ENCODE data around the gene SLC32A1.

SLC32A1 gene, protein sequence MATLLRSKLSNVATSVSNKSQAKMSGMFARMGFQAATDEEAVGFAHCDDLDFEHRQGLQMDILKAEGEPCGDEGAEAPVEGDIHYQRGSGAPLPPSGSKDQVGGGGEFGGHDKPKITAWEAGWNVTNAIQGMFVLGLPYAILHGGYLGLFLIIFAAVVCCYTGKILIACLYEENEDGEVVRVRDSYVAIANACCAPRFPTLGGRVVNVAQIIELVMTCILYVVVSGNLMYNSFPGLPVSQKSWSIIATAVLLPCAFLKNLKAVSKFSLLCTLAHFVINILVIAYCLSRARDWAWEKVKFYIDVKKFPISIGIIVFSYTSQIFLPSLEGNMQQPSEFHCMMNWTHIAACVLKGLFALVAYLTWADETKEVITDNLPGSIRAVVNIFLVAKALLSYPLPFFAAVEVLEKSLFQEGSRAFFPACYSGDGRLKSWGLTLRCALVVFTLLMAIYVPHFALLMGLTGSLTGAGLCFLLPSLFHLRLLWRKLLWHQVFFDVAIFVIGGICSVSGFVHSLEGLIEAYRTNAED

DNA sequence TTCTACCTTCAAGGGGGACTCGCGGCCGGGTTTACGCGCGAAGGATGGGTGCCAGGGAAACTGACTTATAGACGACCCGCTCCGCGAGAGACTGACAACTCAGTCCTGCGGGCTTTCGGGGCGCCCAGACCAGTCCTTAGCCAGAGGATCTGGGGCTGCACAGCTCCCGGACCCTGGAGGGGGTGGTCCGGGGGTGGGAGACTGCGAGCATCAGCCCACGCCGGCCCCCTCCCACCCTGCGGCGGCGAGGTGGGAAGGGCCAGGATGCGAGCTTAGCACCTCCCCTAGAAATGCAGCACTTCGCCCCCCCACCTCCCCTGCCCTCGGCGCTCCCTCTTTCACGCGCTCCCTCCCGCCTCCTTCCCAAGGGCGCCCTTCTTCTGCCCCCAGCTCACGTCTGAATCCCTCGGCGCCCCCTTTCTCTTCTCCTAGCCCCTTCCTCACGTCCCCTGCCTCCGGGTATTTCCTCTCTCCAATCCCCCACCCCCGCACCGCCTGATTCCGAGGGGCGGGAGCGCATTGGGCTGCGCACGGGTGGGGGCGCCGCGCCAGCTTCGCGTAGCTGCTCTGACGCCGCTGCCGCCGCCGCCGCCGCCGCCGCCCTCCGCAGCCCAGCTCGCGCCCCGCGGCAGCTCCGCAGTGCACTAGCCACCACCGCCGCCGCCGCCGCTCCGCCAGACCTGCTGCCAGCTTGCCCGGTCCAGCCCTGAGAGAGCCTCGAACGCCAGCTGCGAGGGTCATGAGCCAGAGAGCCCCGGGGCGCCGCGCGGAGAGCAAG lies at the start of gene SLC32A1:
Gene SLC32A1, plus strand, starts transcription at position 639 of the 778 bp plus-strand sequence. CDS start 239 bp downstream, outside the sequence.
- peak; percentile 34 for DNase-seq

DNA sequence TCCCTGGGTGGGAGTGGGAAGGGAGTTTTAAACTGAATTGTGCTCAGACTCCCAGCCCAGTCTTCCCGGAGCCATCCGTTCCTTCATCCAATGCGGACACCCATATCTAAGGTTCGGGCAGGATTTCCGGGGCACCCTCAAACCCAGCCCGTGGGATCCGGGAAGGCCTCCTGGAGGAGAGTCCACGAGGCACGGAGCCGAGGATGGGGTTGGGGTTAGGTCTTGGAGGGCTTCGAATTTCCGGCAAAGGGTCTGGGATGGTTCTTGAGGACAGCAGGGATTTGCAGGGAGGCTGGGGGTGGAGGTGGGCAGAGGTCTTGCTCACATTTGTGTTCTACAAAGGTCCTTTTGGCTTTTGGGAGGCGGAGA lies 49.5 kb upstream of the SLC32A1 start:
- DNase-seq: no peak

DNA sequence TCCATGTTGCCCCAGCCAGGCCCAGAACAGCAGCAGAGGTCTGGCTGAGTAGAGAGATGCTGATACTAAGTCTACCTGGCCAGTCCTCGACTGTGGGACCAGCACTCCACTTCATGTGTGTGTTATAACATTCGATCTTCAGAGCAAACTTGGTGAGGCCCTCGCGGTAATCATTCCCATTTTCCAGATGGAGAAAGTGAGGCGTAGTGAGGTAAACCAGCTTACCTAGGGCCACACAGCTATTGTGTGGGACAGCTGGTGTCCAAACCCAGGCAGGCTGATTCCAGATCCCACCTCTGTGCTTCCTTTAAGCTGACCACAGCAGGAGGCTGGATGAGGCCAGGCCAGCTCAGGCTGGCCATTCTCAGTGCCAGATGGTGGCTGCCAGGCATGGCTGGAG lies 47.7 kb upstream of the SLC32A1 start:
- no peak for DNase-seq

- DNase-seq: no peak
Measured at GRCh38 chr20:38680500-38681306, 43.6 kb upstream of the SLC32A1 start.

DNA sequence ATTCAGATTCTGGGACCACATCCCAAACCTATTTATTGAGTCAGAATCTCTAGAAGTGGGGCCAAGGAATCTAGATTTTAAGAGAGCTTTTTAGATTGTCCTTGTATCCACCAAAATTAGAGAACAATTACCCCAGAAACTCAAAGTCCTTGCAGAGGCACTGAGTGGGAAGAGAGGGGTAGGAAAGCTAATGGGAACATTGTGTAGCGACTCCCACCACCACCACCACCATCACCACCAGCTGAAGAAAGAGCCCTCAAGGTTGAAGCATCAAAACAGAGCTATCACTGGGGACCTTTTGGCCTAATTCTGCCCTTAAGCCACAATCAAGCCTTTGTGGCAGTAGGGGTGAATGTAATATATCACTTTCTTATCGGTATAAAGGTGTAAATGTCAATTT lies 39.0 kb upstream of the SLC32A1 start:
- no peak for DNase-seq

DNA sequence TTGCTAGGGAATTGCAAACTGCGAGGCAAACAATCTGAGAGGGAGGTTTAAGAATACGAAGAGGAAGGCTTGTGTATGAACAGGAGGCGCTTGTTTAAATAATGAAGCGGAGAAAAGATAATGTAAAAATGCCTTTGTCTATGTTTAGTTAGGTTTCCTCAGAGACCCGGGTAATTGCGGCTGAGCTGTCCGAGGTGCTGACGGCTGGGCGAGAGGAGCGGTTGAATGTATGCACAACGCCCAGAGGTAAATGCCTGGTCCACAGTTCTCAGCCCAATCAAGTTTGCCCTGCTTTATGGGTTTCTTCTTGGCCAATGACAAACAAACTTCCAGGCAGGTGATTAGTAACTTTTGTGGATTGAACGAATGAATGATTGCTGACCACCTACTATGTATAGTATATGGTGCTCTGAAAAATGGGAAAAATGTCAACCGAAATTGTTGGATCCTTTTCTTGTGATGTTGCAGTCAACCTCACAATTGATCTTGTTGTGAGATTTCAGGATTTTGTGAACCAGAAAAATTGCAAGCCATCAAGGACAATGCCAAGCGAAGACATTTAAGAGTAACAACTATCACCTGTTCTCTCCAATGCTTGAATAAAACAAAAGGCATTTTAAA lies 38.3 kb upstream of the SLC32A1 start:
- no peak for DNase-seq

DNA sequence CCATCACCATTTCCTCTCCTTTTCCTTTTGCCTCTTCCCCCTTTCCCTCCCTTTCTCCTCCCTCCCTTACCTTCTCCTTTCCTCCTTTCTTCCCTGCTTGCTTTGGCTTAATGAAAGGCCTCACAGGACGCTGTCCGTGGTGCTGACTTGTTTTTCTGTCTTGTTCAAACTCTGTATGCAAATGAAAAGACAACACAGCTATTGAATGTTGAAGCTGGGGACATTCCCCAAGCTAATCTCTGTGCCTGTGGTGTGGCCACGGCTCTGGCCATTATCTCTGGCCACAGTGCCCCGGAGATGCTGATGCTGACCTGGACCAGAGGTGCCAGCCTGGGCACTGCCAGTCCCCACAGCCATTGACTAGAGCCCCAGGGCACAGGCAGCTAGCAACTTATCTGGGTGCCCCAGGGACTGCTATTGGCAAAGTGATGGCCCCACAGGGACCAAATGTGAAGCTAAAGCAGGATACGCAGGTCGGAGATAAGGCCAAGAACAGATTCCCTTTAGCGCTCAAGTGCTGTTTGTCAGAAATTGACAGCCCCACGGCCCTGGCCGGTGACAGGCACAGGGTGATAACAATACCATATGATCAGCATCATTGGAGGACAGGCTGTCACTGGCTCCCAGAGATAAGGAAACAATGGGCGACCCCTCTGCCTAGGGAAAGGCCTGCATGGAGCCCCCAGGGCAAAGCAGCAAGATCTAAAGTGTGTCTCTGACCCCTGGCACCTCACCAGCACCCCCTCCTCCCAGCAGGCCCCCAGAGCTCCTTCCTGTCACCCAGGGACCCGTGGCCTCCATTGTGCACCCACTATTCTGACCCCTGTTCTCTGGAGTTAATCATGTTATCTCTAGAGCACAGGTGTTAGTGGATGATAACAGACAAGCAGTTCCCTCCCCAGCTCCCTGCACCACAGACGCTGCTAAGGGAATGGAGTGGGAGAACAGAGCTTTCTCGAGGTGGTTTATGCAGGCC lies 31.6 kb upstream of the SLC32A1 start:
- no peak for DNase-seq

DNA sequence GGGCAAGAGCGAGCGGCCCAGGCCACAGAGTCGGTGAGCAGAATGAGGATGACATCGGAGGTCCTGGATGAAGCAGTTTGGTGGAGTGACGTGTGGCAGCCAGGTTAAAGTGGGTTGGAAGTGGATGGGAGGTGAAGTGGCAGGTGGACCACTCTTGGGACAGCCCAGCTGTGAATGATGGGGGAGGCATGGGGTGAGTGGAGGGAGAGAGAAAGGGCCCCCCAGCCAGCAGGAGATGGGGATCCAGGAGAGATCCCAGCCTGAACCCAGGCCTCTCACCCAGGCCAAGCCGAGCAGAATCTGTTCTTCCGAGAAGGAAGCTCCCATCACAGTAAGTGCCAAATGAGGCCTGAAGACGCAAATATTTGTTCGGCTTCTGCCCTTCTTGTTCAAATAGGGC lies 27.0 kb upstream of the SLC32A1 start:
- no peak for DNase-seq

- DNase-seq: no peak
Measured at GRCh38 chr20:38698541-38698940, 25.7 kb upstream of the SLC32A1 start.

DNA sequence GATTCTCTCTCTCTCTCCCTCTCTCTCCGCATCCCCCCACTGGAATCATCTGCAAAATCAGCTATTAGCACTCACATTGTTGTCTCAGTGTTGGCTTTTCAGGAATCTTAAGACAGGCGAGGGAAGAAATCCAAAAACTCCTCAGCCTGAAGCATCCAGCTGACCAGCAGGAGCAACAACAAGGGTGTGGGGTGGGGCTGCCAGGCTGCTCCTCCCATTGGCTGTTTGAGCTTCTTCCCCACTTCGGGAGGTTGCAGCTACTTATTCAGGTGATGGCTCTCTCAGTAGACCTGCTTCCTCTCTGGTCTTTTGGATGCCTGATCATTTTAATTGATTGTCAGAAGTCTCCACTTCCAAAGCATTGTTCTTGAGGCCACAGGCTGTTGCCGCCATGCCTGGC lies 24.1 kb upstream of the SLC32A1 start:
- no peak for DNase-seq

DNA sequence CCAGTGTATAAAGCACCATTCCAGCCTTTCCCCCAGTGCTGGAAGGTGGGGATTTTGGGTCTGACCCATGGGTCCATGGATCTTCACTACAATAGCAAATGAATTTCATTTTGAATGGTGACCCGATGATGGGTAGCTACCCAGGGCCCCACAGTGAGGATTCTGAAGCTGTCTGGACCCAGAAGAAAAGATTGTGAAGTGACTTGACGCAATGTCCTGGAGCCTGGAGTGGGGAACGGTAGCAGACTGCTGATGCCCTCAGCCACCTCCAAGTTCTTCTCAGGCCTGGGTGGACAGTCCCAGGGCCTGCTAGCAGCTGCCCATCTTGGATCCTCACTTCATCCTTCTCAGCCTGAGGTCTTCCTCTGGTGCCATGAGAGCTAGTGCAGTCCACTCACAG lies 23.4 kb upstream of the SLC32A1 start:
- no peak for DNase-seq

DNA sequence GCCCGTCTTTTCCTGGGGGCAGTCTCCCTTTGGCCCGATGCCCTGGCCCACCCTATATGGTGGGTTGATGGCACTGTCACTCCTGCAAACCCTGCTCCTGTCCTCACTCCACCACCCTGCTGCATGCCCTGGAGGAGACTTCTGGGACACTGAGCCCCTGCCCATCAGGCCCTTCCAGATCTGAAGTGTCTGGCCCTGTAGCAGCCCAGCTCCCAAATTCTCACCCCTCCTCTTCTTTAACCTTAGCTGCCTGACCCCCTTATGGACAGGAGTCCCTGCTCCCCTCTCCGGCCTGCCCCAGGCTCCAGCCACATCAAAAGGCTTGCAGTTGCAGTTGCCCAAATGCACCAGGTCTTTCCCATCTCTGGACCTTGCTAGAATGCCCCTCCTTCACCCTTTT lies 20.8 kb upstream of the SLC32A1 start:
- DNase-seq: no peak

- DNase-seq: no peak
Measured at GRCh38 chr20:38704136-38704535, 20.1 kb upstream of the SLC32A1 start.

DNA sequence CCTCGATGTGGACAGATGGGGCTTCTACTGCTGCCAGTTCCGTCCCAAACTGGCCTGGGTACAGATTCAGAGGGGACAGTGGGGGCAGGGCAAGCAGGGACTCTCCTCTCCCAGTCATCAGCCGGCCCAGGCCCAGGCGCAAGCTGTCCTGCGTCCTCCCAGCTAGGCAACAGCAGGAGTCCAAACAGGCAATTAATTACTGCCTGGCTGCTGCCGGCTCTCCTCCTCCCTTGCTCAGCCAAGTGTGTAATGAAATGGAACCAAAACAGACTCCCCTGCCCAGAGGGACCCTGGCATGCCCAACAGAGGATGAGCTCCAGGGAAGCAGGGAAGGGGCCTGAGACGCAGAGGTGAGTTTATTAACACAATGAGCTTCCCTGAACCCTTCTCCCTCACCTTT lies 17.8 kb upstream of the SLC32A1 start:
- peak; percentile 18 for DNase-seq

DNA sequence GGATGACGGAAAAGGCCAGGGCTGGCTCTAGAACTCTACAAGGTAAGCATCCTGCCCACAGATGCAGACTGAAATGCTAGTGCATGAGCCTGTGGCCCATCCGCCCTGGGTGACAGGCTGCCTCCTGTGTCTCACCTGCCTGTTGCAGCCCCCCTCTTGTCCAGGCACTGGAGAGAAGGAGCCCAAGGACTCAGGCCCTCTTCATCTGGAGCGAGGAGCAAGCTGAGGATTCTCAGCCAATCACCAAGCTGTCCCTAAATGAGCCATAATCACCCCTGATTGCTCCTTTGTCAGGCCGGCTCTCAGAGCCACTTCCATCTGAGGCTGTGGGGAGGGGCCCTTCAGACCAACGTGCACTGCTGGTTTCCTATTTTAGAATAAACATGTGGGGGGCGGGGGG lies 10.0 kb upstream of the SLC32A1 start:
- DNase-seq: no peak

GRCh38 chr20:38715646-38716045 lies 8.6 kb upstream of the SLC32A1 start:
- peak; percentile 3 for DNase-seq

DNA sequence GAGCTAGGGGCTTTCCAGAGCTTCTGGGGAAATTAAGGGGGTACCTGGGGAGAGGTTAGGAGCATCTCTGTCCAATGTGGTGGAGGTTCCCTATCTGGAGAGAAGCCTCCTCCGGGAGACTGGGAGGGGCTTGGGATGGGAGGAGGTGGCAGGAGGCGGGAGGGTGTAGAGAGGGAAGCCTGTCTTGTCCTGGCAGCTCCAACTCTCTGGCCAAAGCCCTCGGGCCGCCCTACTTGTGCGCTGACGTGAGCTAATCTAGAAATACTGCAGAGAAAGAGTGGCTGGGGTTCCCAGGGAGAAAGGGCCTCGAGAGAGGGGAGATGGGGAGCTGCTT lies 1.6 kb upstream of the SLC32A1 start:
- DNase-seq: no peak

DNA sequence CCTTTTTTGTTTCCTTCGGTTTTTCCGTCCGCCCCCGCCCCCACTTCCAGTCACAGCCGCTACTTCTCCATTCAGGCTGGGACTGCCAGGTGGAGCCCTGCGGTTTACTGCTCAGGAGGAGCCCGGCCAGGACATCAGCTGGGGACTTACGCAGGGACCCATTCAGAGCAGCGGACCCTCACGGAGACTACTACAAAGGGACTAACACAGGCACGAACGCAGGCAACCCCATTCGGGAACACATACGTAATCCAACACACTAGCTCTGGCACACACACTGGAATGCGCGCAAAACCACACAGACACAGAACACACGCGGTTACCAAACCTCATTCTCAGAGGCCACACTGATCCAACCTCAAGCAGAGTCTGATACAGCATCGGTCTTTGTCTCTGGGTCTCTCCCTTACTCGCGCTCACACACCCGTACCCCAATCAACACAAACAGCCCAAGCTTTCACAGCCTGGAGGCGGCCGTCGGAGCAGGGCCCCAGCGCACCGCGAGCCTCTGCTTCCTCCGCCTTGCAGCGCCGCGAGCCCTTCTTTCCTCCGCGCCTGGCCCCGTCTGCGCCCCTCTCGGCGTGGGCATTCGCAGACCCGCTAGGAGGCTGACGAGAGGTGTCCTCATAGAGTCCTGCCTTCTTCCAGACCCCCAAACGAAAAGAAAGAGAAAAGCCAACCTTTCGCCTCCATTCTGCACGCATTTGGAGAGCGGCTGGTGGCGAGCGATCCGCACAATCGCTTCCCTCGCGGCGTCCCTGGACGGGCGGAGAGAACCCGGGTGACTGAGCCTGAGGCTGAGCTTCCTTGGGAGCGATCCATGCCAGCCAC lies 1.1 kb upstream of the SLC32A1 start:
- DNase-seq: peak; percentile 34

GRCh38 chr20:38724626-38725147 lies 401 bp downstream of the SLC32A1 start:
- peak; percentile 26 for DNase-seq

DNA sequence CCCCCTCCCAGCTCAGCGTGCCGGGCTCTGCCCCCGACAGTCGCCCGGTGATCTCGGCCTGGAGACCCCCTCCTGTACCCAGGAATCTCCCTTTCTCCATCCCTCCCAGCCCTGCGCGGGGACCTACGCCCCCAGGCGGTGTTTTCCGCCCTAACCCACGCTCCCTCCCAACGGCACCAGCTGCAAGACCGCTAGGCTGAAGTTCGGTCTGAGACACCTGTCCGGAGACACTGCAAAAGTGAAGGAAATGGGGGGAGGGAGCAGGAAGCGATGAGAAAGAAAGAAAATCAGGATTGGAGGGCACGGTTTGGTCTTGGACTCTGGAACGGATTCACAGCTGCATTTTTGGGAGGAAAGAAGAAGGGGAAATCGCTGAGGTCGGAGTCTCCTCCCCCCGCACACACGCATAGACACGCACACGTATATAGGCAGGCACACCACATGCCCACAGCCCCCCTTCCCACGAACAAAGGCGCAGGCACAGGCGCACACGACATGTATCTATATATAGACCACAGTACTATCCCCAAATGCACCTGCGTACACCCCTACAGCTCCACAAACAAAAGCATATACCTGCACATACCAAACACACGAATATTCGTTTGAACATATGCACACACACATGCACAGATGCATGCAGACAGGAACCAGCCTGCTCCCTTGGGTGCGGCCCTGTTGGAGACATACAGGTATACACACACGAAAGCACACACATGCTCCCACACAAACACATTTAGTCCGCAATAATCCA lies 1.0 kb downstream of the SLC32A1 start:
- DNase-seq: peak; percentile 33
